Activated CD4-positive, alpha-beta T cell treated with anti-CD3 and anti-CD28 coated beads, Interleukin-2, amount 10 ng/mL, durations not matched to agents 24 days and 14 days (primary cell): ENCODE data around the gene IL16. TPM values are rescaled to one million over a fixed set of nuclear protein-coding genes. Genes with fewer than 3 reads are reported as not detected.

Experiments
- DNase-seq: peaks from one replicate; pipeline ENCODE4 v3.0.0; 2022
- H3K27ac Mint-ChIP-seq: one replicate; pipeline ENCODE4 v1.8.0; 2022; ENCODE audit warnings: mild to moderate bottlenecking, mixed read lengths
- H3K27me3 Mint-ChIP-seq: one replicate; pipeline ENCODE4 v1.8.0; 2022; ENCODE audit warnings: mixed read lengths
- H3K36me3 Mint-ChIP-seq: one replicate; pipeline ENCODE4 v1.8.0; 2022; ENCODE audit warnings: low read depth, mild to moderate bottlenecking, mixed read lengths
- H3K4me1 Mint-ChIP-seq: one replicate; pipeline ENCODE4 v1.8.0; 2021; ENCODE audit warnings: mixed read lengths
- H3K4me3 Mint-ChIP-seq: one replicate; pipeline ENCODE4 v1.8.0; 2022; ENCODE audit warnings: mild to moderate bottlenecking, moderate library complexity, mixed read lengths
- H3K9me3 Mint-ChIP-seq: one replicate; pipeline ENCODE4 v1.8.0; 2021; ENCODE audit warnings: mixed read lengths
- intact Hi-C: fragments of 100-400 bp; cut with micrococcal nuclease; formaldehyde crosslinking; loops from one replicate; pipeline ENCODE4 v1.15.1; 2023
- total RNA-seq: library from RNA; stranded (reverse); gene quantifications from 2 replicates; pipeline ENCODE4 v1.2.3, GENCODE V29; 2022

The IL16 gene
- total RNA-seq, 1 donor from 2014 or later: 93.2 TPM

GRCh38 chr15:81182031-81182755 lies 14.5 kb upstream of the IL16 start:
- peaks cover 40% of the 10 kb centered on the region for H3K27me3 Mint-ChIP-seq
- intact Hi-C loops: no loop called here
- no peaks in the 10 kb centered on the region for H3K9me3 Mint-ChIP-seq

GRCh38 chr15:81182756-81183438 lies 13.8 kb upstream of the IL16 start:
- H3K27me3 Mint-ChIP-seq: peaks cover 37% of the 10 kb centered on the region
- no peak overlapping the region for H3K4me3 Mint-ChIP-seq
- H3K9me3 Mint-ChIP-seq: no peaks in the 10 kb centered on the region
- H3K27ac Mint-ChIP-seq: no peak overlapping the region
- intact Hi-C loops: no loop called here
- no peak for DNase-seq
- no peaks in the 10 kb centered on the region for H3K36me3 Mint-ChIP-seq
- H3K4me1 Mint-ChIP-seq: peaks cover 8% of the 10 kb centered on the region

More at GRCh38 chr15:81182031-81182755, 14.5 kb upstream of the IL16 start:
- Mint-ChIP-seq H3K27ac (no peak overlapping the region), H3K4me1 (peaks cover 8% of the 10 kb centered on the region), H3K4me3 (no peak overlapping the region), H3K36me3 (no peaks in the 10 kb centered on the region)
- DNase-seq: no peak

- intact Hi-C loops: no loop called here
- H3K27ac Mint-ChIP-seq: no peak overlapping the region
- H3K4me3 Mint-ChIP-seq: no peak overlapping the region
- H3K4me1 Mint-ChIP-seq: peaks cover 8% of the 10 kb centered on the region
- H3K9me3 Mint-ChIP-seq: no peaks in the 10 kb centered on the region
- DNase-seq: no peak
- H3K27me3 Mint-ChIP-seq: peaks cover 37% of the 10 kb centered on the region
- no peaks in the 10 kb centered on the region for H3K36me3 Mint-ChIP-seq
Measured at GRCh38 chr15:81183439-81183775, 13.3 kb upstream of the IL16 start.

- Mint-ChIP-seq H3K36me3 (no peaks in the 10 kb centered on the region), H3K27me3 (peaks cover 35% of the 10 kb centered on the region), H3K27ac (no peak overlapping the region), H3K9me3 (no peaks in the 10 kb centered on the region), H3K4me3 (no peak overlapping the region), H3K4me1 (peaks cover 8% of the 10 kb centered on the region)
- intact Hi-C loops: no loop called here
- no peak for DNase-seq
Measured at GRCh38 chr15:81184188-81184587, 12.5 kb upstream of the IL16 start.

GRCh38 chr15:81185631-81186295 lies 10.9 kb upstream of the IL16 start:
- no peak overlapping the region for H3K27ac Mint-ChIP-seq
- no peaks in the 10 kb centered on the region for H3K9me3 Mint-ChIP-seq
- no peak overlapping the region for H3K4me3 Mint-ChIP-seq
- H3K4me1 Mint-ChIP-seq: peaks cover 8% of the 10 kb centered on the region
- no peaks in the 10 kb centered on the region for H3K36me3 Mint-ChIP-seq
- DNase-seq: no peak
- intact Hi-C loops: no loop called here
- H3K27me3 Mint-ChIP-seq: peaks cover 32% of the 10 kb centered on the region

- Mint-ChIP-seq H3K27me3 (peaks cover 18% of the 10 kb centered on the region), H3K27ac (no peak overlapping the region), H3K4me3 (no peak overlapping the region), H3K36me3 (no peaks in the 10 kb centered on the region), H3K9me3 (no peaks in the 10 kb centered on the region), H3K4me1 (peaks cover 5% of the 10 kb centered on the region)
- no peak for DNase-seq
- intact Hi-C loops: no loop called here
Measured at GRCh38 chr15:81188354-81188753, 8.3 kb upstream of the IL16 start.

GRCh38 chr15:81189583-81190283 lies 6.9 kb upstream of the IL16 start:
- intact Hi-C loops: no loop called here
- Mint-ChIP-seq H3K36me3 (no peaks in the 10 kb centered on the region), H3K27me3 (peaks cover 15% of the 10 kb centered on the region), H3K4me1 (no peaks in the 10 kb centered on the region), H3K9me3 (no peaks in the 10 kb centered on the region), H3K4me3 (no peak overlapping the region), H3K27ac (no peak overlapping the region)
- DNase-seq: no peak

- intact Hi-C loops: no loop called here
- Mint-ChIP-seq H3K27me3 (peaks cover 14% of the 10 kb centered on the region), H3K9me3 (no peaks in the 10 kb centered on the region), H3K4me3 (no peak overlapping the region), H3K36me3 (no peaks in the 10 kb centered on the region), H3K27ac (no peak overlapping the region), H3K4me1 (no peaks in the 10 kb centered on the region)
- DNase-seq: no peak
Measured at GRCh38 chr15:81190922-81191507, 5.7 kb upstream of the IL16 start.

- no peaks in the 10 kb centered on the region for H3K36me3 Mint-ChIP-seq
- DNase-seq: no peak
- H3K27me3 Mint-ChIP-seq: peaks cover 14% of the 10 kb centered on the region
- H3K27ac Mint-ChIP-seq: no peak overlapping the region
- intact Hi-C loops: no loop called here
- no peaks in the 10 kb centered on the region for H3K9me3 Mint-ChIP-seq
- H3K4me3 Mint-ChIP-seq: no peak overlapping the region
- H3K4me1 Mint-ChIP-seq: no peaks in the 10 kb centered on the region
Measured at GRCh38 chr15:81191701-81192100, 5.0 kb upstream of the IL16 start.

GRCh38 chr15:81194723-81195122 lies 2.0 kb upstream of the IL16 start:
- DNase-seq: no peak
- peaks cover 12% of the 10 kb centered on the region for H3K27me3 Mint-ChIP-seq
- intact Hi-C loops: no loop called here
- no peak overlapping the region for H3K4me3 Mint-ChIP-seq
- H3K27ac Mint-ChIP-seq: no peak overlapping the region
- no peaks in the 10 kb centered on the region for H3K9me3 Mint-ChIP-seq
- H3K36me3 Mint-ChIP-seq: no peaks in the 10 kb centered on the region
- H3K4me1 Mint-ChIP-seq: no peaks in the 10 kb centered on the region

- no peaks in the 10 kb centered on the region for H3K9me3 Mint-ChIP-seq
- no peak overlapping the region for H3K27ac Mint-ChIP-seq
- peaks cover 12% of the 10 kb centered on the region for H3K27me3 Mint-ChIP-seq
- no peaks in the 10 kb centered on the region for H3K4me1 Mint-ChIP-seq
- H3K4me3 Mint-ChIP-seq: no peak overlapping the region
- H3K36me3 Mint-ChIP-seq: no peaks in the 10 kb centered on the region
- intact Hi-C loops: no loop called here
- DNase-seq: no peak
Measured at GRCh38 chr15:81195339-81195864, 1.3 kb upstream of the IL16 start.

- DNase-seq: no peak
- no peaks in the 10 kb centered on the region for H3K4me1 Mint-ChIP-seq
- intact Hi-C loops: no loop called here
- peaks cover 10% of the 10 kb centered on the region for H3K27me3 Mint-ChIP-seq
- no peaks in the 10 kb centered on the region for H3K9me3 Mint-ChIP-seq
- no peaks in the 10 kb centered on the region for H3K36me3 Mint-ChIP-seq
- H3K27ac Mint-ChIP-seq: no peak overlapping the region
- no peak overlapping the region for H3K4me3 Mint-ChIP-seq
Measured at GRCh38 chr15:81197255-81197630, 564 bp downstream of the IL16 start.

- H3K27ac Mint-ChIP-seq: no peak overlapping the region
- no peak overlapping the region for H3K4me3 Mint-ChIP-seq
- H3K9me3 Mint-ChIP-seq: no peaks in the 10 kb centered on the region
- H3K36me3 Mint-ChIP-seq: no peaks in the 10 kb centered on the region
- peaks cover 8% of the 10 kb centered on the region for H3K27me3 Mint-ChIP-seq
- intact Hi-C loops: no loop called here
- no peak for DNase-seq
- no peaks in the 10 kb centered on the region for H3K4me1 Mint-ChIP-seq
Measured at GRCh38 chr15:81197688-81198281, 1.1 kb downstream of the IL16 start.
